ENCODE results near the gene BCL7C.
"Not testable (repeated sequence)": the region's sequence is repeated elsewhere in the genome, so short reads cannot be mapped to it uniquely, and the experiment has no call there.

BCL7C gene

DNA sequence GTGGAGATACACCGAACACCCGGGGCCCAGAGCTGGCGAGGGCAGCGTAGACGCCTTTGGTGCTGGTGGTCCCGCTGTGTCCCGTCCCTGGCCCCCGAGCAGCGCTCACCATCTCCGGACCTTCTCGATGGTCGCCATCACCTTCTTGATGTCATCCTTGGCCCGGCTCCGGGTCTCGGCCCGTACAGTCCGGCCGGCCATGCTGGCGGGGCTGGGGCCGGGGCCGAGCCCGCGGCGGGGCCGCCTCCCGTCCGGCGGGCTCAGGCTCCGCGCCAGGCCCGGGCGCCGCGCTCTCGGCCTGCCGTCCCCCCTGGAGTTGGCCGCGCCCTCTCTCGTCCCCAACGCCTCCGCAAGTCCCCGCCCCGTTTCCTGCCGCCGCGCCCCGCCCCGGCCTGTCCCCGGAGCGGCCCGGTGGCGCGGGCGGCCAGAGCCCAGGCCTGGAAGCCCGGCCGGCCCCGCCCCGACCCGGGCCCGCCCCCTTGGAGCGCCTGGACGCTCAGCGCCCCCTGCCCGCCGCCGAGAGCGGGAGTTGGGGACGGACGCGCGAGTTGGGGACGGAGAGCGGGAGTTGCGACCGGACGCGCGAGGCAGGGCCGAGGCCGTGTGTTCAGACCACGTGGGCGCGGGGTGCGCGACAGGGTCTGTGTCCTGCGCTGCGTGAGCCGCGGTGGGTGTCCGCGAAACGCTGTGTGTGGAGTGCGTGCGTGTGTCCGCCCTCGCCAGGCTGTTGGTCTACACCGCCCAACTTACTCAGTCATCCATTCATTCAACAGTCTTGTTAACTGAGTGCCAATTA, at the start of gene BCL7C:
TSS of gene BCL7C (minus strand) at position 334 of the 796 bp plus-strand sequence. CDS start at position 201, 133 bp downstream.
- peak; percentile 93 for DNase-seq (ENCODE audit: low spot score)

DNA sequence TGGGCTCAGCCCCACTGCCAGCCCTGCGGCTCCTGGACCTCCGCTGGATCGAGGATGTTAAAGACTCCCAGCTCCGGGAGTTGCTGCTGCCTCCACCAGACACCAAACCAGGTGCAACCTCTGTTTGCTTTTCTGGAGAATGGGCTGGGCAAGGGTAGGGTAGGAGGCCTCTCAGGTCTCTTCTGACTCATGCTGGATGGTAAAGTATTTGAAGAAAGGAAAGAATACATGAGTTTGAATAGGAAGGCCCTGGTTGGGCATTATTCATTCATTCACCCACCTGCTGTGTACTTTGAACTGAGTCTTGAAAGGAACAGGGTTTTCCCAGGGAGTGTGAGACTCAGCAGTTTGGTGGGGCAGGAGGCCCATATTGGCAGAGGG, 48.5 kb upstream of the BCL7C start:
- DNase-seq (ENCODE audit: low spot score): no peak

DNA sequence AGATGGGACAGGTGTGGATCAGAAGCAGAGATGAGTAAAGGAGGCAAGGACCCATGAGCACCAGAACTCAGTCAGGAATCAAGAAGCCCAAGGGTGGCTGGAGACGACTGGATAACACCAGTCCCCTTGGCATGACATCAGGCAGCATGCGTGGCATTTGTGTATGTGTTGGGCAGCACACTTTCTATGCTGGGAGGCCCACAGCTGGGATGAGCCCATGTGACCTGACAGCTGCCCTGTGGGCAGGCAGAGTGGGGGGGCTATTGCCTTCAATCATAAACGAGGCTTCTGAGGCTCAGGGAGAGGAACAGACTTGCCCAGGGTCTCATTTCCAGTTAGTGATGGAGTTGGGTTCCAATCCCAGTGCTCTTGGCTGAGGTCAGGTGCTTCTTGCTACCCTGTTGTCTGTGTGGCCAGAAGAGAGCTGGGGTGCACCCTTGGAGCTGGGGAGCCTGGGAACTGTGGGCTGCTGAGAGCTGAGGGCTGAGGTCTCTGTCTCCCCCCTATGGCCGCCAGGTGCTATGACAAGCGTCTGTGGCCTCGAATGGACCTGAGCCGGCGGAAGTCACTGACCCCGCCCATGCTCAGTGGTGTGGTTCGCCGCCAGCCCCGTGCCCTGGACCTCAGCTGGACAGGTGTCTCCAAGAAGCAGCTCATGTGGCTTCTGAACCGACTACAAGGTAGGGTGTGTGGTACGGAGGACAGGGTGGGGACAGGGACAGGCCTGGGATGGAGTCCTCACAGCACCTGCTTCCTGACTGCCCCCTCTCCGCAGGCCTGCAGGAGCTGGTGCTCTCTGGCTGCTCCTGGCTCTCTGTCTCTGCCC, 47.9 kb upstream of the BCL7C start:
- peak; percentile 75 for DNase-seq (ENCODE audit: low spot score)

DNA sequence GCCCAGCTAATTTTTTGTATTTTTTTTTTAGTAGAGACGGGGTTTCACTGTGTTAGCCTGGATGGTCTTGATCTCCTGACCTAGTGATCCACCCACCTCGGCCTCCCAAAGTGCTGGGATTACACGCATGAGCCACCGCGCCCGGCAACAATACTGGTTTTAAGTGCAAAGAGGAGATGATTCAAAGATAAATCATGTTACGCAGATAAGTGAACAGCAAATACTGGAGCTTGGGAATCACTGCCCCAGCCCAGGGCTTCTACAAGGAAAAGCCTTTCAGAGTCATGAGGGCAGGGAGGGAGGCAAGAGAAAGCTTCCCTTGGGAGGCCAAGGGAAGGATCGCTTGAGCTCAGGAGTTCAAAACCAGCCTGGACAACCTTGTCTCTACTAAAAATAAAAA, 45.7 kb upstream of the BCL7C start:
- DNase-seq (ENCODE audit: low spot score): not testable (repeated sequence)

DNA sequence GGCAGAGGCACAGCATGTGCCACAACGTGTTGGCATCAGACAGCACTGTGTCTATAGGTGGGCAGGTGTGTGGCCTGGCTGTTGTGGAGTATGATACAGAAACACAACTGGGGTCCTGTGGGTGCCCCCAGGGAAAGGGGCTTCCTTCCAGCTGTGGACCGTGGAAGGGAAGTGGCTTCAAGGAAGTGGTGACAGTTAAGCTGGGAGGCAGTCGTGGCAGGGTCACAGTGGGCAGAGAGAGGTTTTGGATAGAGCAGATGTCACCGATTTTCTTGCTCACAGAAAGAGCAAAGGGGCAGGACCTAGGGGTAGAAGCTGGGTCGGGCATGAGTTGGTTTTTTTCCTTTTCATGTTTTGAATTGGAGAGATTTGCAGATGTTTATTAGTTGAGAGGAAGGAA, 43.8 kb upstream of the BCL7C start:
- DNase-seq (ENCODE audit: low spot score): no peak

DNA sequence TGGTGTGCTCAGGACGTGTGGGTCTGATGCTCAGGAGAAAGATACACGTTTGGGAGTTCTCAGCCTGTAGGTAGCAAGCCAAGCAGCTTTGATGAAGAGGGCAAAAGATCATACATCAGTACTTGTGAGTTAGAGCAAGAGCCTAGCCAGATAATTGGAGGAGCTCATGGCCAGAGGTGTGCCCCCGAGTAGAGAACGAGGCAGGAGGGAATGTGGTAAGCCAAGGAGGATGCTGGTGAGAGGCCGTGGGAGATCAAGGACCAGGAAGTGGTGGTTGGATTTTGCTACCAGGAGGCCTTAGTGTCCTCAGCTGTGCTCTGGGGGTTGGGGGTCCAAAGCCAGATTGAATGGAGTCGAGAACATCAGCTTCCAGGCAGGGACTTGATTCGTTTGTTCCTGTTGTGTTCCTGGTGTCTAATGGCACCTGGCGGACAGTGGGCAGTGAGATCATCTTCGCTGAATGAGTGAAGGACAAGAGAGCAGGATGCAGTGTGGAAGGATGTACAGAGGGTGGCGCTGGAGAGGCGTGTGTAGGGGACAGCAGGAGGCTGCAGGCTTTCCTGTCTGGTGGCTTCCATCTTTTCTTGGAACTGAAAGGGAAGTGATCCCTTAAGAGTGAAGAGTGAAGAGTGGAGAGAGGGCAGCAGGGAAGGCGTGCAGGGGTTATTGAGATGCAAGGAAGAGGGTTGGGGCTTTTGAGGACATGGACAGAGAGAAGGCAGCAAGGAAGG, 41.1 kb upstream of the BCL7C start:
- DNase-seq (ENCODE audit: low spot score): no peak

DNA sequence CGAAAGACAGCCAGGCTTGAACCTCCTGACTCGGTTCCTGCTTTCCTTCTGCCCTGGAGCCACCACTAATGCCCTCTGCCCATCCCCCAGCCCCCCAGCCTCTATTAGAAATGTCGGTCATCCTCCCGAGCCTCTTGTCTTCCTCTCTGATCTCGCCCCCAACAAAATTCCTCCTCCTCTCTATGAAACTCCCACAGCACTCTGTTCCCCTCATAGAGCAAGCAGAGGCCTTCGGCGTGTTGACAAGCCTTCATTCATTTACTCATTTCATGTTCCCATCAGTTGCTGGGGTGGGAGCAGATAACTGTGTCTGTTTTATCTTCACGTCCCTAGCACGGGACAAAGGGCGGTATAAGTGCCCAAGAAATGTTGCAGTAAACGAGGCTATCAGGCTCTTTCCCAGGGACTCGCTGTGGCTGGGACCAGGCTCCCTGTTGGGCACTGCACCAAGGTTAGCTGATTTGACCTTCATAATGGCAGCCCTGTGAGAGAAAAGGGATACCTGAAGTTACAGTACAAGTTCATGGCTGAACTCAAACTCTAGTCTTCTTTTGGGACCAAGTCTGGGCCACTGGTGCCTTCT, 37.3 kb upstream of the BCL7C start:
- DNase-seq (ENCODE audit: low spot score): no peak

DNA sequence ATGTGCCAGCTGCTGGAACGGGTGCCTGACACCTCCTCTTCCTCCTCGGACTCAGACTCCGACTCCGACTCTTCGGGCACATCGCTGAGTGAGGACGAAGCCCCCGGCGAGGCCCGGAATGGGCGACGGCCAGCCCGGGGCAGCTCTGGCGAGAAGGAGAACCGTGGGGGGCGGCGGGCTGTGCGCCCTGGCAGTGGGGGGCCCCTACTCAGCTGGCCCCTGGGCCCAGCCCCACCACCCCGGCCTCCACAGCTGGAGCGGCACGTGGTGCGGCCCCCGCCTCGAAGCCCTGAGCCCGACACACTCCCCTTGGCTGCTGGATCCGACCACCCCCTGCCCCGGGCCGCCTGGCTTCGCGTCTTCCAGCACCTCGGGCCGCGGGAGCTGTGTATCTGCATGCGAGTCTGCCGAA, 36.3 kb upstream of the BCL7C start:
- DNase-seq (ENCODE audit: low spot score): no peak

DNA sequence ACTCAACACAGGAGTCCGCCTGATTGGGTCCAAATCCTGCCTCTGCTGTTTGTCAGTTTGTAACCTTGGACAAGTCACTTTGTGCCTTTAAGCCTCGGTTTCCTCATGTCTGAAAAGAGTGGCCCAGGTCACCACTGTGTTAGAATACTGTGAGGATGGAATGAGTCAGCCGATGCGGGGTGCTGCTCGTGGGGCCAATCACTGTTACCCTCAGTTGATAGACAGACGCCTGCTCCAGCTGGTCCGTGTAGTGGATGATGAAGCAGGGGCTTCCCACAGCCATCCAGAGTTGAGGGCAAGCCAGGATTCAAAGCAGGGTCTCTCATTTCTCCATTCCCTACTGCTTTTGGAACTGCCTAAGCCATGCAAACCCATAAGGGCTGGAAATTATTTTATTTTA, 35.3 kb upstream of the BCL7C start:
- DNase-seq (ENCODE audit: low spot score): no peak

DNA sequence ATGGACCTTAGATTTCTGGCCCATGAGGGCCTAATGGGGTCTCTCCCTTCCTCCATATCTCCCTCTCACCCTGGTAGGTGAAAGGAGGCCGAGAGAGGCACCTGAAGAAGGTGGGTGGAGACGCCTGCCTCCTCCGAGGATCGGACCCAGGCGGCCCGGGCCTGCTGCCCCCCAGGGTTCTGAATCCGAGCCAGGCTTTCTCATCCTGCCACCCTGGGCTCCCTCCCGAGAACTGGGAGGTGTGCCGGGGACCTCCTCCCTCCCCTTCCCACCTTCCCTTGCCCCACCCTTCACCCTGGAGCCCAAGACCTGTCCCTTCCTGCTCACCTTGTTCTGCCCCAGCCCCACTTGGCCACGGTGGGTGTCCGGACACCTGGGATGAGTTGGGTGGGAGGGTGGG, 34.5 kb upstream of the BCL7C start:
- no peak for DNase-seq (ENCODE audit: low spot score)

DNA sequence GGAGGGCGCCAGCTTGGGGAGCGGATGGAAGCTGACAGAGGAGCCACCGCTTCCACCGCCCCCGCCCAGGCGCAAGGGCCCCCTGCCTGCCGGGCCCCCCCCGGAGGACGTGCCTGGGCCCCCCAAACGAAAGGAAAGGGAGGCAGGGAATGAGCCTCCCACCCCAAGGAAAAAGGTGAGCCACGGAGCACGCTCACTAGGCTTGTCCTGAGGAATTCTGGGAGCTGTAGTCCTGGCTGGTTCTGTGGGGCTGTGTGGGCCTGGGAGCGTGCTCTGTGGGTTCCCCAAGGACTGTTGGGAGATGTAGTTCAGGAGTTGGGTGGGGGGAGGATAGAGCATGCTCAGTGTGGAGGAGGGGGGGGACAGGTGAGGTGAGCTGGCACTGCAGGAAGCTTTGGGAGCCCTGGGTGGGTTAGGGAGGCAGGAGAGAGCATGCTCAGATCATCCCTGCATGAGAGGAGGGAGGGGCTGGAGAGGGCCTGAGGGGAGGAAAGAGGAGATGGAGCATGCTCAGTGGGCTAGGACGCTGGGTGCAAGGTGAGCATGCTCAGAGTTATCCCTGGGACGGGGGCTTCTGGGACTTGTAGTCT, 34.0 kb upstream of the BCL7C start:
- DNase-seq (ENCODE audit: low spot score): no peak

DNA sequence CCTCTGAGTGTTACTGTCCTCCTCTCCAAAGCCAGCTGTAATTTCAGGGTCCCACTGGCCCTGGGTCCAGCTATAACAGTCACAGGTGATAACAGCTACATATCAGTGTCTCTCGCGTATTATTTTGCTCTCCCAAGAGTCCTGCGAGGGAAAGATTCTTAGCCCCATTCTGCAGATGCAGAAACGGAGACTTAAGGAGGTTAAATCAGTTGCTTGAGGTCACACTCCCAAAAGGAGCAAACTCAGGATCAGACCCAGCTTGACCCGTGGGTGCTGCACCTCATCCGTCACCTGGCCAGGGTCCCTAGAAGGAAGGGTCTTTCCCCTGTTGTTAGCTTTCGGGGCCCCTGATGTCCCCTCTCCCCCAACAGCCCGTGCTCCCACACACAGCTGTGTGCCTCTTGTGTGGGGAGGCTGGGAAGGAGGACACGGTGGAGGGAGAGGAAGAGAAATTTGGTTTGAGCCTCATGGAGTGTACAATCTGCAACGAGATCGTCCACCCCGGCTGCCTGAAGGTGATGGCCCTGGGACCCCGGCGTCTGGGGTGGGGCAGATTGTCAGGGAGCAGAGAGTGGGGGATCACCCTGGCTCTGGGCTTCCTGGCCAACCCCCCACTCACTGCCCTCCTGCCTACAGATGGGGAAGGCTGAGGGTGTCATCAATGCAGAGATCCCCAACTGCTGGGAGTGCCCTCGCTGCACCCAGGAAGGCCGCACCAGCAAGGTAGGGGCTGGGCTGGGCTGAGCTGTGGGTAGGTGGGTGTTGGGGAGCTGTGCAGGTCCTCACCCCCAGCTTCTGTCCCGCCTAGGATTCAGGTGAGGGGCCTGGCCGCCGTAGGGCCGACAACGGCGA, 33.3 kb upstream of the BCL7C start:
- DNase-seq (ENCODE audit: low spot score): no peak

DNA sequence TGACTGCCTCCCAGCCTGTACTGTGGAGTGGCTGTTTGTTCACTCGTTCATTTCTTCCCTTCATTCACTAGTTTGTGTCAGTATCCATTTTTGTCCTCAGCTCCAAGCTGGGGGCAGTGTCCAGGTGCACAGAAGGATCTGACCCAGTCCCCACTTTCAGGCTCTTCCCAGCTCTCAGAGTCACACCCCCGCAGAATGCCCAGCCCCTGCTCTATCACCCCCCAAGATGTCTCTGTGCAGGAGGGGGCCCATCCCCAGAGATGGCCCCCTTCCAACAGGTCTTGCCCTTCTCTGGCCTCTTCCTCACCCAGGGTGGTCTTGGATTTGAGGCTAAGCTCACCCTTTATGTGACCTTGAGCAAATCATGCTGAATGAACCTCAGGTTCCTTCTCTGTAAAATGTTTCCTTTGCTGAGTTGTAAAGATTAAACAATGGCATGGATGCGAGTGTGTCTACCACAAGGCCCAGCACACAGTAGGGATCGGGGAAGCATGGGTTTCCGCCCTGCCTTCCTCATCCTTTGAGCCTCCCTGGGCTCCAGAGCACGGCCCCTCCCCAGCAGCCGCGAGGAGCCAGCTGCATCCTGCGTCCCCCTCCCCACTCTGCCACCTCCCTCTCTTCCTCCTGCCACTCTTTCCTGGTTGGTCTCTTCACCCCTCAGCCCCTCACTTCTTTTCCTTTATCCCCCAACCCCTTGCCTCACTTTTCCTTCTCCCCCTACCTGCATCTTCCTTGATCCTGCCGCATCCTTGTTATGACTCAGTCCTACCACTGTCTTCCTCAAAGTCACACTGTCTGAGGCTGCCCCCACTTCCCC, 32.3 kb upstream of the BCL7C start:
- no peak for DNase-seq (ENCODE audit: low spot score)

DNA sequence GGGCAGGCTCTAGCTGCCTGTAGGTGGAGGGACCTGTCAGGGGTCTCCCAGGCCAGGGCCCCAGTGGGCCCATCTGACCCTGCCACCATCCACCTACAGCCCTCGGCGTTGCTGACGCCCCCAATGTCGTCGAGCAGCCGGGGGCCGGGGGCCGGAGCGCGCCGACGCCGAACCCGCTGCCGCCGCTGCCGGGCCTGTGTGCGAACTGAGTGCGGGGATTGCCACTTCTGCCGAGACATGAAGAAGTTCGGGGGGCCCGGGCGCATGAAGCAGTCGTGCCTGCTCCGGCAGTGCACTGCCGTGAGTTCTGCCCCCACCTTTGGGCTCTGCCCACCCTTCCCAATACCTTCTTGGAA, 31.7 kb upstream of the BCL7C start:
- DNase-seq (ENCODE audit: low spot score): no peak

DNA sequence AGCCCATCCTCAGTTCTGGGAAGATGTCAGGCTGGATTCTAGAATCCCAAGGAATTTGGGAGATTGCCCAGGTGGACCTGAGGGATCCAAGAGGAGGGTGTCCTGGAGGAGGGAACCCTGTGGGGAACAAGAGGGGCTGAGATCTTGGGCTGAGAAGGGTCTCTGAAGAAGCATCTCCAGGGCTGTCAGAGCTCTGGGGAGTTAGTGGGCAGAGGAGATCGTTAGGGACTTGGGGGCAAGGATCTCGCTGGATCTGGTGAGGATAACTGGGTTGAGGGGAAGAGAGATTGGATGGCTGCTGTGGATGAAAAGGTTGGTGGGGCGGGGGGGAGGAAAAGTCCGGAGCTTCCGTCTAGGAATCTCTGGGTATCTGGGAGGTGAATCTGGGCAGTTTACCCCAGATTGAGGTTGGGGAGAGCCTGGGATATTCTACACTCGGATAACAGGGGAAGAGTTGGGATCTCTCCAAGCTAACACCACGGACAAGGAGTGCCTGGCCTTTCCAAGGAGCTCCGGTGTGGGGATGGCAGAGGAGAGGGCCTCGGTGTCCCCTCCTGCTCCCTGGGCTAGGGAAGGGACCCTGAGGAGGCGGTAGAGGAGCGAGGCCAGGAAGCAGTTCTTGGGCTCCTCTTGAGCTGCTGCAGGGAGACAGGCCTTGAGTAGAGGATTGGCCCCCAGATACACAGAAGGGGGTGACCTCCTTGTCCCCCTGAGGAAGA, 31.2 kb upstream of the BCL7C start:
- DNase-seq (ENCODE audit: low spot score): no peak

DNA sequence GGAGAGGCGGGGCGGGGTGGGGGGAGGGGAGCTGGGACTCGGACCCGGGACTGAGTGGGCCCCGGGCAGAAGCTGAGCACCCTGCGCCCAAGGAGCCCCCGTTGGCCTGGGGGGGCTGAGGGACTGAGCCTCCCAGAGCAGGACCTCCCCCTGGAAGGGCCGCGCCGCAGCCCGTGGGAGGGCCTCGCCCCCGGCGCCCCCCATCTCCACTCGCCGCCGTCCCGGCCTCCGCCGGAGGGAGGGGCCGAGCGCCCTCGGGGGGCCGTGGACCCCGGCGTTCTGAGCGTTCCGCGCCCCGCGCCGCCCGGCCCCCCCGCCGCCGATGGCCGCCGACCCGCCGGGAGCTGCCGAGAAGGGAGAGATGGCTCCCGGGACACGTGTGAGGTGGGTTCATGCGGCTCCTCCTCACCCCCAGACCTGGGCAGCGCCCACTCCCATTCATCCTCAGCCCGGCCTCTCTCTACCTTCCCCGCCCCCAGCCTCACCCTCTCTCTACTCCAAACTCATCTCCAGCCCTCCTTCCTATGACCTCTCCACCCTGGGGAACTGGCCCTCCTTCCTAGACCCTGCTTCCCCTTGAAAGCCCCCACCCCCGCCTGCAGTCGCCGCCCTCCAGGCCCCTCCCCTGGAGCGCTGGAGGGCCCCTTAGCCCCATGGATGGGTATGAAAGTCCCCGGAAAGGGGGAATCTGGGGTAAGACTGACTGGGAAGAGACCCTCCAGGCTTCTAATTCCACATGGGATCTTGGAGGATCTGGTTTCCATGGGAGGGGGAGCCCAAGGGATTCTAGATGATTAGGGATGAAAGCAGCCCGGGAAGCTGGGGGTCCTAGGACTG, 30.4 kb upstream of the BCL7C start:
- DNase-seq (ENCODE audit: low spot score): no peak

DNA sequence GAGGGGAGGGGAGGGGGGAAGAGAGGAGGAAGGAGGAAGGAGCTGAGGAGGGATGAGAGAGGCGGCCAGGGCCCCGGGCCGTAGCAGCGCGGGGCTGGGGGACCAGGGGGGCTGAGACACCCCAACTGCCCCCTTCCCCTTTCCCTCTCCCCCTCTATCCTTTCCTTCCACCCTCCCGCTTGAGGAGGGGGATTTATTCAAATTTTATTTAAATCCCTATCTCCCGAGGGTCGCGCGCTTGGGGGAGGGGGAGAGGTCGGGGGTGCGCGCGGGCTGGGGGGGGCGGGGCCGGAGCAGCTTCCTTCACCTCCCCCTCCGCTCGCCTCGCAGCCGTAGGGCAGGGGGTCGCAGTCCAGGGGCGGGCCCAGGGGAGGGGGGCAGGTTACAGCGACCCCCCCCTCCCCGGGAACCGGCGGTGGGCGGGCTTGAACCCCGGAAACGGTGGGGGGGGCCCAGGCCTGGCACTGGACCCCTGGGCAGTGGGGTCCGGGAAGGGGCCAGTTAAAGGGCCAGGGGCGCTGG, 29.7 kb upstream of the BCL7C start, which contains the start of gene FBXL19:
TSS of gene FBXL19 (plus strand) at position 19 of the 522 bp plus-strand sequence. CDS start 2,183 bp downstream, outside the sequence.
- no peak for DNase-seq (ENCODE audit: low spot score)

DNA sequence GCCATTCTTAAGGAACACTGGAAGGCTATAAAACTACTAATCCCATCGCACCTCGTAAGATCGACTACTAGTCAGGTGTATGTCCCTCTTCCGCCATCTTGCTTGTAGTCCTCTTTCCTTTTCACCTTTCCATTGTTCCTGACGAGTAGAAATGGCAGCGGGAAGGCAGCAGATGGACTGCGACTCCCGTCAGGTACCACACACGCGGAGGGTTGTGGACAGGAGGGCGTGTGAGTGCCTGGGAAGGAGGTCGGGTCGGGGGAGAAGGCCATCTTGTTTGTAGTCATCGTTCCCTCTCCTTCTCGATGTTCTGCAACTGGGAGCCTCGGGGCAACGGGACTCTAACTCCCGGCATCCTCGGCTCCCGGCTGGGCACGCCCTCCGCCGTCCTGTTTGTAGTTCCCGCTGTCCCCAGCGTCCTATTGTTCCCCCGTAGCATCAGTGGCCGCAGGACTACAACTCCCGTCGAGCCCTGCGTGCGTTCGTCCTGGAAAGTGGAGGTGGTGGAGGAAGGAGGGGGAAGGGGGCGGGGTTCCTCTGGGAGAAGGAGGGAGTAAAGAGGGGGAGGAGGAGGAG, 29.2 kb upstream of the BCL7C start:
- DNase-seq (ENCODE audit: low spot score): peak; percentile 99
